ENCODE data around the gene CCDC142.
"Not testable (repeated sequence)": the region's sequence is repeated elsewhere in the genome, so short reads cannot be mapped to it uniquely, and the experiment has no call there.

DNA sequence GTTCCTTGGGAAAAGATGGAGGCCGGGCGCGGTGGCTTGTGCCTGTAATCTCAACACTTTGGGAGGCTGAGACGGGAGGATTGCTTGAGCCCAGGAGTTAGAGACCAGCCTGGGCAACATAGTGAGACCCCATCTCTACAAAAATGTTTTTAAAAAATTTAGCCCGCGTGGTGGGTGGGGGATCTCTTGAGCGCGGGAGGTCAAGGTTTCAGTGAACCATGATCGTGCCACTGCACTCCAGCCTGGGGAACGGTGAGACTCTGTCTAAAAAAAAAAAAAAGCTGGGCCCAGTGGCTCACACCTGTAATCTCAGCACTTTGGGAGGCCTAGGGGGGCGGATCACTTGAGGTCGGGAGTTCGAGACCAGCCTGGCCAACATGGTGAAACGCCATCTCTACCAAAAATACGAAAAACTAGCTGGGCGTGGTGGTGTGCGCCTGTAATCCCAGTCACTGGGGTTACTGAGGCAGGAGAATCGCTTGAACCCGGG lies 922 bp upstream of the CCDC142 start:
- TF ChIP-seq POLR2A (IDR thresholded peaks at IDR 0.05), result not testable (repeated sequence)
- TF ChIP-seq, protein P1, sequence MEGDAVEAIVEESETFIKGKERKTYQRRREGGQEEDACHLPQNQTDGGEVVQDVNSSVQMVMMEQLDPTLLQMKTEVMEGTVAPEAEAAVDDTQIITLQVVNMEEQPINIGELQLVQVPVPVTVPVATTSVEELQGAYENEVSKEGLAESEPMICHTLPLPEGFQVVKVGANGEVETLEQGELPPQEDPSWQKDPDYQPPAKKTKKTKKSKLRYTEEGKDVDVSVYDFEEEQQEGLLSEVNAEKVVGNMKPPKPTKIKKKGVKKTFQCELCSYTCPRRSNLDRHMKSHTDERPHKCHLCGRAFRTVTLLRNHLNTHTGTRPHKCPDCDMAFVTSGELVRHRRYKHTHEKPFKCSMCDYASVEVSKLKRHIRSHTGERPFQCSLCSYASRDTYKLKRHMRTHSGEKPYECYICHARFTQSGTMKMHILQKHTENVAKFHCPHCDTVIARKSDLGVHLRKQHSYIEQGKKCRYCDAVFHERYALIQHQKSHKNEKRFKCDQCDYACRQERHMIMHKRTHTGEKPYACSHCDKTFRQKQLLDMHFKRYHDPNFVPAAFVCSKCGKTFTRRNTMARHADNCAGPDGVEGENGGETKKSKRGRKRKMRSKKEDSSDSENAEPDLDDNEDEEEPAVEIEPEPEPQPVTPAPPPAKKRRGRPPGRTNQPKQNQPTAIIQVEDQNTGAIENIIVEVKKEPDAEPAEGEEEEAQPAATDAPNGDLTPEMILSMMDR (IDR thresholded peaks at IDR 0.05), result not testable (repeated sequence)
